Measurements from ENCODE around the gene PCDHA6. TPM values are rescaled to one million over a fixed set of nuclear protein-coding genes. Genes with fewer than 3 reads are reported as not detected.
"Not testable (repeated sequence)": the region's sequence is repeated elsewhere in the genome, so short reads cannot be mapped to it uniquely, and the experiment has no call there.

PCDHA6 gene, protein sequence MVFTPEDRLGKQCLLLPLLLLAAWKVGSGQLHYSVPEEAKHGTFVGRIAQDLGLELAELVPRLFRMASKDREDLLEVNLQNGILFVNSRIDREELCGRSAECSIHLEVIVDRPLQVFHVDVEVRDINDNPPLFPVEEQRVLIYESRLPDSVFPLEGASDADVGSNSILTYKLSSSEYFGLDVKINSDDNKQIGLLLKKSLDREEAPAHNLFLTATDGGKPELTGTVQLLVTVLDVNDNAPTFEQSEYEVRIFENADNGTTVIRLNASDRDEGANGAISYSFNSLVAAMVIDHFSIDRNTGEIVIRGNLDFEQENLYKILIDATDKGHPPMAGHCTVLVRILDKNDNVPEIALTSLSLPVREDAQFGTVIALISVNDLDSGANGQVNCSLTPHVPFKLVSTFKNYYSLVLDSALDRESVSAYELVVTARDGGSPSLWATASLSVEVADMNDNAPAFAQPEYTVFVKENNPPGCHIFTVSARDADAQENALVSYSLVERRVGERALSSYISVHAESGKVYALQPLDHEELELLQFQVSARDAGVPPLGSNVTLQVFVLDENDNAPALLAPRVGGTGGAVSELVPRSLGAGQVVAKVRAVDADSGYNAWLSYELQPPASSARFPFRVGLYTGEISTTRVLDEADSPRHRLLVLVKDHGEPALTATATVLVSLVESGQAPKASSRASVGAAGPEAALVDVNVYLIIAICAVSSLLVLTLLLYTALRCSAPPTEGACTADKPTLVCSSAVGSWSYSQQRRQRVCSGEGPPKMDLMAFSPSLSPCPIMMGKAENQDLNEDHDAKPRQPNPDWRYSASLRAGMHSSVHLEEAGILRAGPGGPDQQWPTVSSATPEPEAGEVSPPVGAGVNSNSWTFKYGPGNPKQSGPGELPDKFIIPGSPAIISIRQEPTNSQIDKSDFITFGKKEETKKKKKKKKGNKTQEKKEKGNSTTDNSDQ
- 1 to 10 TPM in 2 of 4 donors, under 1 TPM in 2; 0.12 to 1.5 (median 0.99) TPM for total RNA-seq

DNA sequence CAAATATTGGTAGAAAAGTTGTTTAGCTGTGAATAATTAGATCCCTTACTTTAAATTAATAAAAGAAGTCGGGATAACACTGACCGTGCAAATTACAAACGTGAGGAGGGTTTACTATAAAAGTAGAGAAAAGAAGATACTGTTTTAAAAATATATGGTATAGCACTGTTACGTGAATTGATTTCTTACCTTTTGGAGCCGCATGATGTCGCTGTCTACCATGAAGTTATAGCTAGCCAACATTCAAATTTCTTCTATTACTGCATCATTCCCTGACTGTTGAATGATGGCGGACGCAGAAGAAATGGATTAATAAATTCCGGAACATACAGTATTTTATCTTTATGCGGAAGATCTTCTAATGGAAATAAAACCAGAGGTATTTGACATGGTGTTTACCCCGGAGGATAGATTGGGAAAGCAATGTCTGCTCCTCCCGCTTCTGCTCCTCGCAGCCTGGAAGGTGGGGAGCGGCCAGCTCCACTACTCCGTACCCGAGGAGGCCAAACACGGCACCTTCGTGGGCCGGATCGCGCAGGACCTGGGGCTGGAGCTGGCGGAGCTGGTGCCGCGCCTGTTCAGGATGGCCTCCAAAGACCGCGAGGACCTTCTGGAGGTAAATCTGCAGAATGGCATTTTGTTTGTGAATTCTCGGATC, at the start of gene PCDHA6:
Gene PCDHA6 (plus strand): TSS at position 257 of the 658 bp plus-strand sequence. CDS start 132 bp downstream, at position 389.
- TF ChIP-seq, protein P1, sequence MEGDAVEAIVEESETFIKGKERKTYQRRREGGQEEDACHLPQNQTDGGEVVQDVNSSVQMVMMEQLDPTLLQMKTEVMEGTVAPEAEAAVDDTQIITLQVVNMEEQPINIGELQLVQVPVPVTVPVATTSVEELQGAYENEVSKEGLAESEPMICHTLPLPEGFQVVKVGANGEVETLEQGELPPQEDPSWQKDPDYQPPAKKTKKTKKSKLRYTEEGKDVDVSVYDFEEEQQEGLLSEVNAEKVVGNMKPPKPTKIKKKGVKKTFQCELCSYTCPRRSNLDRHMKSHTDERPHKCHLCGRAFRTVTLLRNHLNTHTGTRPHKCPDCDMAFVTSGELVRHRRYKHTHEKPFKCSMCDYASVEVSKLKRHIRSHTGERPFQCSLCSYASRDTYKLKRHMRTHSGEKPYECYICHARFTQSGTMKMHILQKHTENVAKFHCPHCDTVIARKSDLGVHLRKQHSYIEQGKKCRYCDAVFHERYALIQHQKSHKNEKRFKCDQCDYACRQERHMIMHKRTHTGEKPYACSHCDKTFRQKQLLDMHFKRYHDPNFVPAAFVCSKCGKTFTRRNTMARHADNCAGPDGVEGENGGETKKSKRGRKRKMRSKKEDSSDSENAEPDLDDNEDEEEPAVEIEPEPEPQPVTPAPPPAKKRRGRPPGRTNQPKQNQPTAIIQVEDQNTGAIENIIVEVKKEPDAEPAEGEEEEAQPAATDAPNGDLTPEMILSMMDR (IDR thresholded peaks at IDR 0.05): no peak
- DNase-seq (ENCODE audit: low spot score) (no peak), ATAC-seq (ENCODE audit: low FRiP score) (no peak)

DNA sequence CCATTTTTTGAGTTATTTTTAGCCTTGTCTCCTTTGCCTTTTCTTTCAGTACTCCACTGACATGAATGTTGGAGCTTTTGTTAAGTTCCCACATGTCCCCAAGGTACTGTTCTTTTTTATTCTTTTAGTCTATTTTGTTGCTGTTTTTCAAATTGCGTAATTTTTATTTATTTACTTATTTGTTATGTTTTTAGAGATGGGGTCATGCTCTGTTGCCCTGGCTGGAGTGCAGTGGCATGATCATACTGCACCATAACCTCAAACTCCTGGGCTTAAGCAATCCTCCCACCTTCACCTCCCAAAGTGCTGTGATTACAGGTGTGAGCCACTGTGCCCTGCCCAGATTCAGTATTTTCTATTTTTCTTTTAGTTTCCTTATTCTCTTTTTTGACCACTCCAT, 47.2 kb upstream of the PCDHA6 start:
- DNase-seq (ENCODE audit: low spot score) (no peak), ATAC-seq (ENCODE audit: low FRiP score) (no peak)
- TF ChIP-seq, protein P1 (IDR thresholded peaks at IDR 0.05): no peak

DNA sequence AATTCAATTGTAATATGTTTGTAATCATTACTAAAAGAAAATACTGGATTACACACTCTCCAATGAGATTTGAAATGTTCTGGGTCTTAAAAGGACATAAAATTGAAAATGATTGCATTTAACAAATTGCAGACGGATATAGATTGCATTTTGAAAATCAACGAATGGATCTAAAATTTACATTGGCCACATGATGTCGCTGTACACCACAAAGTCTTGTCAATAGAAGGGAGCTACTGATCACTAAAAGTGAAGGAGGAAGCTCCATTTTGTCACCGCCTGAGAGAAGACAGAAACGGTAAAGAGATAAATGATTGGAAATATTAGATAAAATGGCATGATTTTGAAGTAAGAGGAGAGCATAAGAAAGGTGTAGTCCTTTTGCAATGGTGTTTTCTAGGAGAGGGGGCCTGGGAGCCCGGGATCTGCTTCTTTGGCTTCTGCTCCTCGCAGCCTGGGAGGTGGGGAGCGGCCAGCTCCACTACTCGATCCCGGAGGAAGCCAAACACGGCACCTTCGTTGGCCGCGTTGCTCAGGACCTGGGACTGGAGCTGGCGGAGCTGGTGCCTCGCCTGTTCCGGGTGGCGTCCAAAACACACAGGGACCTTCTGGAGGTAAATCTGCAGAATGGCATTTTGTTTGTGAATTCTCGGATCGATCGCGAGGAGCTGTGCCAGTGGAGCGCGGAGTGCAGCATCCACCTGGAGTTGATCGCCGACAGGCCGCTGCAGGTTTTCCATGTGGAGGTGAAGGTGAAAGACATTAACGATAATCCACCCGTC, 41.7 kb upstream of the PCDHA6 start, which contains the start of gene PCDHA1:
Gene PCDHA1 (plus strand): TSS at position 236 of the 782 bp plus-strand sequence.
- TF ChIP-seq, protein P1 (IDR thresholded peaks at IDR 0.05): no peak
- DNase-seq (ENCODE audit: low spot score): no peak
- ATAC-seq (ENCODE audit: low FRiP score): no peak

DNA sequence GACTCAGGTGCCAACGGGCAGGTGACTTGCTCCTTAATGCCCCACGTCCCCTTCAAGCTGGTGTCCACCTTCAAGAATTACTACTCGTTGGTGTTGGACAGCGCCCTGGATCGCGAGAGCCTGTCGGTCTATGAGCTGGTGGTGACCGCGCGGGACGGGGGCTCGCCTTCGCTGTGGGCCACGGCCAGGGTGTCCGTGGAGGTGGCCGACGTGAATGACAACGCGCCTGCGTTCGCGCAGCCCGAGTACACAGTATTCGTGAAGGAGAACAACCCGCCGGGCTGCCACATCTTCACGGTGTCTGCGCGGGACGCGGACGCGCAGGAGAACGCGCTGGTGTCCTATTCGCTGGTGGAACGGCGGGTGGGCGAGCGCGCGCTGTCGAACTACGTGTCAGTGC, 40.3 kb upstream of the PCDHA6 start:
- not testable (repeated sequence) for DNase-seq (ENCODE audit: low spot score); ATAC-seq (ENCODE audit: low FRiP score)

DNA sequence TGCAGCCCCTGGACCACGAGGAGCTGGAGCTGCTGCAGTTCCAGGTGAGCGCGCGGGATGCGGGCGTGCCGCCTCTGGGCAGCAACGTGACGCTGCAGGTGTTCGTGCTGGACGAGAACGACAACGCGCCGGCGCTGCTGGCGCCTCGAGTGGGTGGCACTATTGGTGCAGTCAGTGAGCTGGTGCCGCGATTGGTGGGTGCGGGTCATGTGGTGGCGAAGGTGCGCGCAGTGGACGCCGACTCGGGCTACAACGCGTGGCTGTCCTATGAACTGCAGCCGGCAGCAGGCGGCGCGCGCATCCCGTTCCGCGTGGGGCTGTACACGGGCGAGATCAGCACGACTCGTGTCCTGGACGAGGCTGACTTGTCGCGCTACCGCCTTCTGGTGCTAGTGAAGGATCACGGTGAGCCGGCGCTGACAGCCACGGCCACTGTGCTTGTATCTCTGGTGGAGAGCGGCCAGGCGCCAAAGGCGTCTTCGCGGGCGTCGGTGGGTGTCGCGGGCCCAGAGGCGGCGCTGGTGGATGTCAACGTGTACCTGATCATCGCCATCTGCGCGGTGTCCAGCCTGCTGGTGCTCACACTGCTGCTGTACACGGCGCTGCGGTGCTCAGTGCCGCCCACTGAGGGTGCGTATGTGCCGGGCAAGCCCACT, 39.8 kb upstream of the PCDHA6 start:
- not testable (repeated sequence) for DNase-seq (ENCODE audit: low spot score); ATAC-seq (ENCODE audit: low FRiP score)

DNA sequence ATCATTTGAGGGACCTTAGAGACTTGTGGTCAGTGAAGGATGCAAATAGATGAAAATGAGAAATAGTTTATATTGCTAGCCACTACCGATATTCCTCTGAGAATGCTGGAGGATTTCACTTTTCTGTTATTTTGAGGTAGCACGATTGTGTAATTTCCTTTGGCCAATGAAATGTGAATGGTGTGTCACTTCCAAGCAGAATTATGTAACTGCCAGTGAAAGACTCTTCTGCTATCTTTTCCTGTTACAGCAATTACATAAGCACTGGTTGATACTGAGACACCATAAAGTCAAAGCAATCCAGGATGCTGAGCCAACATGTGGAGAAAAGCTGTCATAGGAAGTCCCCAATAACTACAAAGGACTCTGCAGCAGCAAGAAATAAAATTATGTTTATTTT, 36.7 kb upstream of the PCDHA6 start:
- TF ChIP-seq, protein P1 (IDR thresholded peaks at IDR 0.05): no peak
- DNase-seq (ENCODE audit: low spot score) (no peak), ATAC-seq (ENCODE audit: low FRiP score) (no peak)
